ENCODE data around the gene JKAMP. TPM values are rescaled to one million over a fixed set of nuclear protein-coding genes. Genes with fewer than 3 reads are reported as not detected.

Gene JKAMP
- polyA plus RNA-seq, 4 donors, result 60.7 to 85.4 (median 77.0) TPM

DNA sequence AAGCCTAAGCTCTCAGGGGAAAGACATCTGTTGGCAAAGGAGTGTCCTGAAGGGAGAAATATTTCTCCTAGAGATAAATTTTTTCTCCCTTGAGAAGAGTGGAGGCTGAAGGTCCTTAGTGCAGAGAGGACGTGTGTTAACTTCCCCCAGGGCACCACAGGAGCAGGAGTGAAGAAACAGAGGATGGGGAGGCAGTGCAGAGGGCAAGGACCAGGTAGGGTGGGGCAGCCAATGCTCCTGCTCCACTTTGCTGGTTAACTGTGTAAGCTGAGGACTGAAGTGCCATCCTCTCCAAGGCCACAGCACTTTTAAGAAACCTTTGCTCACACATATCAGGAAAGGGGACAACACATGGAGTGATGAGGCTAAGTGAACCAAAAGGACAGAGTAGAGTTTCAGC is 4.2 kb upstream of the JKAMP start:
- DNase-seq (ENCODE audit: low read depth in 4 of 4, low spot score in 2 of 4), result no peak

DNA sequence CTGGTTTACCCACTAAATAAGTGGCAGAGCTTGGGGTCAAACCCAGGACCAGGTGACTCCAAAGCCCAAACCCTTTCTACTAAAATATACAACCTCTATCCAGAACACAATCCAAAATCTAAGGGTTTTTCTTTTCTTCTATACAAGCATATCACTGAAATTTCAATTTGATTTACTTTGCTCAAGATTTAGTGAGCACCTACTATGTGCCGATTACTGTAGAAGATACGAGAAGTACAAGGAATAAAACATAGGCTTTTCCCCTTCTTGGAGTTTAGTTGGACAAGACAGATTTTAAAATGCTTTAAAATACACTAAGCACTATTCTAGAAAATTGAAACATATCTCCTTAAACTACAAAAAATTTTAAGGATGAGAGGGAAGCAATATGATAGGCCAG is 2.9 kb upstream of the JKAMP start:
- DNase-seq (ENCODE audit: low read depth in 4 of 4, low spot score in 2 of 4), result no peak

DNA sequence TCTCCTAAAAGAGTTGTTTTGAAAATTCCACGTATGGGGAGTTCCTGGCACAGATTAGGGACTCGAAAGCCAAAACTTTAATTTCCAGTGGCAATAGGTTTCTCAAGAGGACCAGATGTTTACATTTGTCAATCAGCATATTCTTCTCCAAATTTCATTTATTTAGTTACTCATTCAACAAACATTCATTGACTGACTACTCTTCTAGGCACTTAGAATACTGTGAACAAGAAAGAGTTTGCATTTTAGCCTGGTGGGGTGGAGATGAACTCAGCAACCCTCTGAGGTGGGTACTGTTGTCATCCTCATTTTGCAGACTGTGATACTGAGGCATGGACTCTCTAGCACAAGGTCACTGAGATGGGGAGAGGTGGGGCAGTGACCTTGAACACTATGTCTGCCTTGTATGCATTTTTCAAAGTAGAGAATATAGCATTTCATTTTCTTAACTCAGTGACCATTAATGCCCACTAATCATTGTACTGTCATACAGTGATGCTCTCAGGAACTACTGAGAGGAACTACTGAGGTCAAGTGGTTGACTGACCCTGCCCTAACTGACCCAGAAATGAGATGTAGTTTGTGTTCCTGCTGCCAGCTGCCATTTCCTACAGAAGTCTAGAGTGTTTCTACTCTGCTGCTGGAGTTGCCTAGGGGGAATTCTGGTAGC is 2.3 kb upstream of the JKAMP start:
- no peak for DNase-seq (ENCODE audit: low read depth in 4 of 4, low spot score in 2 of 4)

DNA sequence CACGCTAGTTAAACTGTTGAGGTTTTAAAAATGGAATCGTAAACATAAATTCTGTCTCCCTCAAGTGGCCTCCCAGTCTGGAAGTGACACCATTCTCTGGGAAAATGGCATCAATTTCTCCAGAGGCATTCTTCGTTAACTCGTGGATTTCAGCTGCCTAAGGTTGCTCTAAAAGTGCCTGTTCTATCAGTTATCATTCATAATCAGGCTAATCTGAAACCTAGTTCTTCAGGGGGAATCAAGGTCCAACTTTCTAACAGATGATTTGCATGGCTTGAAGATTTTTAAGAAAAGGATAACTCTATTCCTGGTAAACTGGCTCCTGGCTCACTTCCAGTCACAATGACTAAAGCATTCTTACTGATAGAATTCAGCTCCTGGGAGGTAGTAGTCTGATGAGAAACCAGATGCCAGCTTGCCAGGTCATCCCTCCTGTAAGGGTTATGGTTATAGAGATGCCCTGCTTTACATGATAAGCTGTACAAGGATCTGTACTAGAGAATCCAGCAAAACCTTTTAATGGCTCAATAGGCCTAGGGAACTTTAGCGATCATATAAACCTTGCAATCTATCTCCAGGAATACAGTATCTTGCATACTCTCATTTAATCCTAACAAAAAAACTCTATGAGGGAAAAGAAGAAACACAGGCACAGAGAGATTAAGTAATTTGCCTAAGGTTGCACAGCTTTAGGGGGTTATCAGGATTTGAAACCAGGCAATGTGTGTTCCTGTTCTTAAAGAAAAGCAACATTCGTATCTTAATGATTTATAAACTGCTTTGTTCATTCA is 1.6 kb upstream of the JKAMP start:
- DNase-seq (ENCODE audit: low read depth in 4 of 4, low spot score in 2 of 4), result no peak

DNA sequence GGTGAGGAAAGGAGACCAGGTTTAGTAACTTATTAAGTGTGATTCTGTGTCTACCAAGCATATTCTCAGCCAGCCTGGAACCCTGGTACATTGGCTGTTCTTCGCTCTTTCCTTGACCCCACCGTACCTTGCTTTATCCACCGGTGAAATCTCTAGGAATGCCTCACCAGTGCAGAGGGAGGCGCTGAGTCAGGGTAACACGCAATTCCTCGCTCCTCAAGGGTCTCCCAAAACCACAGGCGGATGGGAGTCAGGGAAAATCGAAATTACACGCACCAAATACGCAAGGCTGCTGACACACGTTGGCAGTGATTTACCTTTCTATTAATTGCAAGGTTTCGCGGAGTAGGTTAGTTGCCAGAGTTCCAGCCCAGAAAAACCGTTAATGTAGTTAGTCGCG is 954 bp upstream of the JKAMP start:
- DNase-seq (ENCODE audit: low read depth in 4 of 4, low spot score in 2 of 4), result peak in 1 of 4 donors; percentile 29

DNA sequence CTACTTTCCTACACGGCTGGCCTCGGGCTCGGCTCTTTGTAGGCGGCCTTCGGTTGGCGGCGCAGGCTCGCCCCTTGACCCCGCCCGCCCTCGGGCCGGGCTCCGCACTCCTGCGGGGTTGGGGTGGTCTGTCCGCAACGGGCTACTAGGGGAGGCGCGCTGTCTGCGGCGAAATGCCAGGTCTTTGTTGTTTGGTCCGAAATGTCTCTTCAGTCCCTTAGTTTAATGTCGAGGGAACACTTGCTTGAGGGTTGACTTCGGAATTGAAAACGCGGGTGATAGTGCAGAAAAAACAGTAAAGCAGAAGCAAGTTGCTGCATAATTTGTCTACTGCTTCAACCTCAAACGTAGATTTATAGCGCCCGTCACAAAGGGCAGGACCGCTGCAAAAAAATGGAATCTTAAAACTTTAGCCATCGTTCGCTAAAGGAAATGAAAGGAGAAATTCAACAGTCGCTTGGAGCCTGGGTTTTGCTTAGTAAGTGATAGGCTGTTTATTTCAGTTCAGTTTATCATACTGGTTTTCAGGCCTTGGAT is 390 bp downstream of the JKAMP start:
- DNase-seq (ENCODE audit: low read depth in 4 of 4, low spot score in 2 of 4), result peak in 2 of 4 donors; percentile 63 to 82

DNA sequence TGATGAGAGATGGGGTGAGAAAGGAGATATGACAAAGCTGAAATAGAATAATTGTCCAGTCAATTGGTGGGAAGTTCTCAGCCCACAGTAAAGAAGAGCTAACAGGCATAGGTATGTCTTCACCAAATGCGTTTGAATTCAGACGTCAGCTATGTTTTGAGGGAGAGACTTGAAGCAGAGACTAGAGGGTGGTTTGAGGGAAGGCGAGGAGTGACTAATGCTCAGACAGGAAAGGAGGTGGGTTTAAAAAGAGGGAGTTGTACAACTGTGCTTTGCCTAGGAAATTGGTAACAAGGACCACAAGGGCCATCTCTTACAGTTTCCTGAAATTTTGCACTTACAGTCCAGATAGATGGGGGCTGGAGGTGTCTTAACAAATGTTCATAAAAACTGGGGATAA is 6.4 kb downstream of the JKAMP start:
- DNase-seq (ENCODE audit: low read depth in 4 of 4, low spot score in 2 of 4), result no peak

DNA sequence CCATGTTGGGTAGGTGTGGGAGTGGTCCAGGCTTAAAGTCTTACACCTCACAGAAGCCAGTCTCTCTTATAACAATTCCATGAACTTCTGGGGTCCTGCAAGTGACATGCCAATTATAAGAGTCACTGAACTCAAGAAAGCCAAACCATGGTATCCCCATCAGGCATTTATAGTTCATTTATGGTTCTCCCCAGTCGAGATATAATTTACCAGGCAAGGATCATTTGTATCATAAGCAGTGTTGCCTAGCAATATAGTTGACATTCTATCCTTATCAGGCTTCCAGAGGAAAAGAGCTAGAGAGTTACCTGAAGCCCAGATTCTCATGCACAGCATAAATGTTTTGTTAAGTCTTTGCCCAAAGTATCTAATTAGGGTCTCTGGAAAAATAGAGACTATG is 8.1 kb downstream of the JKAMP start:
- no peak for DNase-seq (ENCODE audit: low read depth in 4 of 4, low spot score in 2 of 4)

DNA sequence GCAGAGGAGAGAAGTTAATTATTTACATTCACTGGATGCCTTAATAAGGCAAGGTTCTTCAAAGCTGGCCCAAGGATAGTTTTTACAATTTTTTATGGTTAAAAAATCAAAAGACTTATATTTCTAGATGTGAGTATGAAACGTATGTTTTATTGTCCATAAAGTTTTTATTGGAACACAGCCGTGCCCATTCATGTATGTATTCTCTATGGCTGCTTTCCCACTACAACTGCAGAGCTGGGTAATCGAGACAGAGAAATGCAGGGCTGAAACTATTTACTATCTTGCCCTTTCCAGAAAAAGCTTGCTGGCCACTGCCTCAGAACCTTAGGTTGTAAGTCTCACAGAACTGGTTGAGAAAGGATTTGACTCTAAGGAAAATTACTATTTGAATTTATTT is 16.4 kb downstream of the JKAMP start:
- DNase-seq (ENCODE audit: low read depth in 4 of 4, low spot score in 2 of 4), result no peak

DNA sequence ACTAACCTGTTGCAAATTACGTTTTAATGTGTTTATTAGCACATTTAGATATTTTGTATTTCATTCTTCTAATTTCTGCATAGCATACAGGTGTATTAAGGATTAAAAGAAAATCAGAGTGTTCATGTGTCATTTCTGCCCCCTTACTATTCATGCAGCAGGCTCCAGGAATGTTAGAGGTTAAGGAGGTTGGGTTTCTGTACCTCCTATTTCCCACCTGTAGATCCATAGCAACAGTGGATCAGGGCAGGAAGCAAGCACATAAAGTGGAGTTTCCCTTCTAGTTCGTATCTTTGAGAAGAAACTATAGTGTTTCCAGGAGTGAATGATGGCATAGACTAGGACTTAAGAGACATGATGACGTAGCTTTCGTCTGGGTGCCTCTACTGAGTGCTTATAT is 18.9 kb downstream of the JKAMP start:
- DNase-seq (ENCODE audit: low read depth in 4 of 4, low spot score in 2 of 4), result no peak

DNA sequence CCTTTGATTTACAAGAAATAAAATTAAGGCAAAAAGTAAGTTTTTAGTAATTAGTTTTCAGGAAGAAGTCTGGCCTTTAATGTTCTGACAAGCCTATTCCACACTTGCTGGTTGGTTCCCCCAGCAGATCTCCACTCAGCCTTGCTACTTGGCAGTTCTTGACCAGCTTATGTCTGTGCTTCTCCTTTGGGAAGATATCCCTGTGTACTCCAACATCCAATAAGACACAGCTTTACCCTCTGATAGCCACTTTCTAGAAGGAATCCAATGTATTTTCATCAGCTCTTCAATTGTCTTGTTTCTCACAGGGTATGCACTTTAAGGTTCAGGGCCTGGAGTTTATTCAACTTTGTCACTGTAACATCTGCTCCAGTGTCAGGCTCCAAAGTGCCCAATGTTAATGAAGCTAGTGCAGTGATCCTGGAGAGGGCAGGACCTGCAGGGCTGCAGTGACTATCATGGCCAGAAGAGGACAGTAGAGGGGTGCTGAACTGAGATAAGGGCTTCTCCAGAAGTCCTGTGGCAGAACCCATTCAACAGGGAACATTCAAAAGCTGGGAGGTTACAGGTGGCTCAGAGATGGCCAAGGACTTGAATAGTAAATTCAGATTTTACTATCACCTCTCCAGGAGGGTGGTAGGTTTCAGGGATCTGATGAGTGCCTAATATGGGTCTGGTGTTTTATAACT is 22.9 kb downstream of the JKAMP start:
- peak in 1 of 4 donors; percentile 6 for DNase-seq (ENCODE audit: low read depth in 4 of 4, low spot score in 2 of 4)

DNA sequence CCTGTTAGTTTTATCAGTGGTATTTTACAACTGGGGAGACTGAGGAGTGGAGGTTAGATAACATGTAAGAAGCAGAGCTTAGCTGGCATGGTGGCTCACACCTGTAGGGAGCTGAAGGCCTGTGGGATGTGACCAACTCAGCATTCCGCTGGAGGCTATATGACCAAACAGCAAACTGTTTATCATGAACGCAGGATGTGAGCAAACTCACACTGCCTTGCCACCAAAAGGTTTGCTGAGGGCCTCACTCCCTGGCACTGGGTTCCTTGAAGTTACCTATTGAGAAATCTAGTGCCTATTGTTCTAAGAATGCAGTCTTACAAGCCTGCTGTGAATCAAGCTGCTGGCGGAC is 23.4 kb downstream of the JKAMP start:
- no peak for DNase-seq (ENCODE audit: low read depth in 4 of 4, low spot score in 2 of 4)

DNA sequence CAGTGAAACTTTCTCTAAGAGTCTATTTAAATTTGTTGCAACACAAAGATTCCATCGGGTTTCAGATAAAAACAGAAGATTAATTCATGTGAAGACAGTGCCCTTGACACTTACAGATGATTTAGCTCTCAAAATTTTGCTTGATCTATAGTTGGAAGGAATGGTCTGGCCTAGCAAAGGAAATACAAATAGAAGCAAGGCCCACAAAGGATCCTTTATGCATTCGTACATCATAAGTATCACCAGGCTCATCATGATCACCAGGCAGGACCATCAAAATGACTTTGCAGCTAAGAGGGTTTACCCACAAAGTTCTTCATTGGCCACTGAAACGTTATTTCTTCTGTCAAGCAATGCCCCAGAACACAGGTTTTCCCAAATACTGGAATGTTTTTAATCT is 24.8 kb downstream of the JKAMP start:
- DNase-seq (ENCODE audit: low read depth in 4 of 4, low spot score in 2 of 4), result no peak

DNA sequence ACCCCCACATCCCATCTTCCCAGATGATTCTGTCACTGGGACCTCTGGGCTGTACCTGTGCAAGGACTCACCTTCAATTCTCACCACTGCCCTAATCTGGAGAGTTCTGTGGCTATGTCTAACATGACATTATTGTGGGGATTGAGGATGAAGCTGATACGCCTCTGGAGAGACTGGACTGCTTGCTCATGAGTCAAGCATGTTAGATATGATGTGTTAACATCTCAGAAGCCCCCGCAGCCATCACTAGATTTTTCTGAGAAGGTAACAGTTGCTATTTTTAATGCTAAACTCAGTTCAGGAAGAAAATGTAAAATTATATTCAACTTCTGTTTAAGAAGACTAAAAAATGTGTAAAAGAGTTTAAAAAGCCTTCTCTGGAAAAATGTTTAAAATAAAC is 25.7 kb downstream of the JKAMP start:
- DNase-seq (ENCODE audit: low read depth in 4 of 4, low spot score in 2 of 4), result no peak

DNA sequence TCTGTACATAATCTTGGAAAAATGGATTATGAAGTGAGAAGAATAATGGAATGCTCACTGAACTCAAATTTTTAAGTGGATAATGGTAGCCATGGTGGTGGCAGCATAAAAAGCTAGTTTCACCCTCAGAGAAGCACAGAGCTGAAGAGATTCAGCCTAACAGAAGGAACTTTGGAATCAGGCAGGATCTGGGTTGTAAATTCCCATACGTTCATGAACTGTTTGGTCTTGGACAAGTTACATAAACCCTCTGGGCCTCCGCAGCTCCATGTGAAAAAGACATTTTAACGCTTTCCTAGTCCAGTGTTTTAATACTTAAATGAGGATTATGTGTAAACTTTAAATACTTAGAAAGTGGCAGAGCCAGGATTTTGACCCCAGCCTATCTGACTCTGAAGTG is 26.6 kb downstream of the JKAMP start:
- DNase-seq (ENCODE audit: low read depth in 4 of 4, low spot score in 2 of 4), result no peak

DNA sequence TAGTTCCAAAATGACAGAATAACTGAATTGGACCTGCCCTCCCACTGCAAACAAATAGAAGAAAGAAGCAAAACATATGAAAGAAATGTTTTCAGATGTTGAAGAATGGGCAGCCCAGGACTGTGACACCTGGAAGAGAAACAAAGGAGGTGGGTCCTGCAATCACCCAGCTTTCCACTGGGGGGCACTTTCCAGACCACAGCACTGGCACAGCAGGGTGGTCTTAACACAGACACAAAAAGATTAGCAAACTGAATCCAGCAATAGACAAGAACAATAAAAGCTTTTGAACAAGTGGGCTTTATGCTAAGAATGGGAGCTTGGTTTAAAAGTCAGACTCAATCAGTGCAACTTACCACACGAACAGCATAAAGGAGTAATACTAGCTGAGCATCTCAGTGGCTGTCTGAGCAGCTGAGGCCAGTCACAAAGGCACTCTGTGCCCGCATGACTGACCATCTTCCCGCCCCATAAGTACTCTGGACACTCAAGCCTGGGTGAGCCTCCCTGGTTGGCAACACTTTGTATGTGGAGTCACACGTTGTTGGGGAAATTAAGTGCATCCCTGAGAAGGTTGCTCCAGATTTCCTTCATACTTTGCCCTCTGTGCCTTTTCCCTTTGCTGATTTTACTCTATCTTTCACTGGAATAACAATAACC is 27.7 kb downstream of the JKAMP start:
- DNase-seq (ENCODE audit: low read depth in 4 of 4, low spot score in 2 of 4), result no peak

DNA sequence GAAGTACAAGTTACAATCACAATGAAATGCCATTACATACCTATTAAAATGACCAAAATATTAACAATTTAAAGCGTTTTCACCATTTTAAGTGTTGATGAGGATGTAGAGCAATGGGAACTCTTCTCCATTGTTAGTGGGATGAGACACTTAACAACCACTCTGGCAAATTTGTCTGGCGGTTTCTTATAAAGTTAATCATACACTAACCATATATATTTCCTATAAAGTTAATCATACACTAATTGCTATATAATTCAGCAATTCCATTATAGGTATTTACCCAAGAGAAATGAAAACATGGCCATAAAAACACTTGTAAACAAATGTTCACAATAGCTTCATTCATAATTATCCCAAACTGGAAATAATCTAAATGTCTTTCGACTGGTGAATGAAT is 35.9 kb downstream of the JKAMP start:
- no peak for DNase-seq (ENCODE audit: low read depth in 4 of 4, low spot score in 2 of 4)

DNA sequence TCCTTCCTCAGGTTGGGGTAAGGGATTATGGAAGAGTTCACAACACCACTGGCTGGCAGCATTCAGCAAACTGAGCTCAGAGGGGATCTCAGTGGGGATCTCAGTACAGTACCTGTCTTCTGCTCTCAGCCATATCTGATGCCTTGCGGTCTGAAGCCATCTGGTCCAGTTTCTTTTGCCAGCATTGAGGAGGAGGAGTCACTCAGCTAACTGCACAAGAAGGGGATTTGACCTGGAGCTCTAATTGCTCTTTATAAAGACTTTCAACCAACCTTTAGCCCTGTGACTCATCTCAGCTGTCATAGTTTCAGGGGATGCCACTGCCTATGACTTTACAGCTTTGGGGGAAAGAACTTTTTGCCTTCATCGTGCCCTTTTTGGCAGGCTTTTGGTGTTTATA is 44.9 kb downstream of the JKAMP start:
- DNase-seq (ENCODE audit: low read depth in 4 of 4, low spot score in 2 of 4), result no peak

DNA sequence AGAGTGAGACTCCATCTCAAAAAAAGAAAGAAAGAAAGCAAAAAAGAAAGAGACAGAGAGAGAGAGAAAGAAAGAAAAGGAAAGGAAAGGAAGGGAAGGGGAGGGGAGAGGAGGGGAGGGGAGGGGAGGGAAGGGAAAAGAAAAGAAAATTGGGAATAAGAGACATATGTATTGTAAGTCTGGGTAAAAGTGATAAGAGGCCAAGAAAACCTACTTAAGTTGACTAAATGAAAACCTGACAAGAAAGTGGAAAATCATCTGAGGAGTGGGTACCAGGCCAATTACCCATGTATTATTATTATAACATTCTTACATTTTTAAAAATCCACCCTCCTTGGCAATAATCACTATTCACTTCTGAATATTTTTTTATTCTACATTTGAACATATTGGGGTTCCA is 46.0 kb downstream of the JKAMP start:
- no peak for DNase-seq (ENCODE audit: low read depth in 4 of 4, low spot score in 2 of 4)

DNA sequence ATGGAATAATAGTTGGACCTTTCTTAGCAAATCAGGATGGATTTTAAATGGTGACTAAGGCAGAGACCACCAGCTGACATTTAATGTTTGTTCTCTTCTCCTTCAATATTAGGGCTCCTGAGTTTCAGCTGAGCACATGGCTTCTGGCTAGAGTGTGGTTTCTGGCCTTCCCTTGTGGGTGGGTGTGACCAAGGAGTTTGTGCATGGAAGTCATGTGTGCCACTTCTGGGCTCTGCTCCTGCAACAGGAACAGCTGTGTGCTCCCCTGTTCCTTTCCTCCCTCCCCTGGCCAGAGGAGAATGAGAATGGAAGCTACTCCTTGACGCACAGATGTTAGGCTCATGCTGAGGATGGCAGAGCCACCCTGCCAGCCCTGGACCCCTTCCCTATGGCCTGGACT is 48.1 kb downstream of the JKAMP start:
- no peak for DNase-seq (ENCODE audit: low read depth in 4 of 4, low spot score in 2 of 4)

DNA sequence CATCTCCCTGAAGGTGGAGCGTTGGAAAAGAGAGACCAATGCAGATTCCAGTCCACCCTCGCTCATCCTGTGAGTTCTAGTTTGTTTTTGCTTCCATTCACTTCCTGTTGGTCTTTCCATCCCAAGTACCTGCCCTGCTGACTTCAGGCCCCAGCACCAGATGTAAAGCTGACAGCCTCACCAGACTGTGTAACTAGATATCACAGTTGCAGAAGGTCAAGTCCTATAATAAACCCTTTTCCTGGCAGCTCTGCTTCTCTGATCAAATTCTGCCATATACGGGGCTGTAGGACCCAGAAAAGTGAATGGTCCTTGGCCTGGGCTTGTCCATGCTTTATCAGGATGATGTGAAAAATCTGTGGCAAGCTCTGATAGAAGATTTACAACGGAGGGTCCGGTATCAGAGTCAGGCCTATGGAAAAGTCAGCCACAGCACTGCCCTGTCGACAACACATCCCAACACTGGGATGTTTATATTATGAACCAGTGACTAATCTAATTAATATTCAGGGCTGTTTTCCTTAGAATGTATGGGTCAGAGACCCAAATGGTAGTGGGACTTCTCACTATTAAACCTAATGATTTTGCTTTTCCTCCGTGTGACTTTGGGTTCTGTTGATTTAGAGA is 50.2 kb downstream of the JKAMP start:
- no peak for DNase-seq (ENCODE audit: low read depth in 4 of 4, low spot score in 2 of 4)
